GM12878 (cell line): Measurements from ENCODE around the gene MTFR2. TPM values are rescaled to one million over a fixed set of nuclear protein-coding genes. Genes with fewer than 3 reads are reported as not detected.

ENCODE experiments used
- ATAC-seq: fragments of 200-7000 bp; cut with Tn5 transposase; 3 replicates; pipeline ENCODE4 v1.9.1; 2020; ENCODE audit warnings: mild to moderate bottlenecking, moderate library complexity
- BruUV-seq: library from RNA; stranded (reverse); fragments of 400-500 nt; replicated peaks from 2 replicates; lab custom pipeline; 2021; lab: Mats Ljungman, UMichigan
- CTCF ChIA-PET: fragments of 300-600 bp; sonication (Branson Sonifier 250); formaldehyde crosslinking; extraction: SDS; loops from one replicate; lab custom pipeline; 2021; ENCODE audit warnings: inconsistent platforms; lab: Yijun Ruan, JAX
- POLR2A ChIA-PET: fragments of 350-600 bp; formaldehyde crosslinking; extraction: SDS; loops from one replicate; lab custom pipeline; 2021; ENCODE audit warnings: inconsistent platforms; lab: Charles Lee
- RAD21 ChIA-PET: fragments of 300-600 bp; sonication (Branson Sonifier 250); formaldehyde crosslinking; loops from one replicate; lab custom pipeline; 2023; ENCODE audit warnings: antibody characterized with exemption; ENCODE audit not compliant: unreplicated experiment; lab: Charles Lee
- SMC1A ChIA-PET: fragments of 300-600 bp; sonication (Branson Sonifier 250); formaldehyde crosslinking; loops from one replicate; lab custom pipeline; 2023; ENCODE audit not compliant: unreplicated experiment, uncharacterized antibody; lab: Charles Lee
- DNase-seq: peaks from one replicate; pipeline ENCODE4 v3.0.0-alpha.2; 2011; ENCODE audit warnings: low read depth, low spot score
- FAIRE-seq: peaks from 3 replicates; lab custom pipeline; 2011; peaks lifted over from hg19 to GRCh38; lab: Jason Lieb, UNC
- H2AFZ ChIP-seq: 2 replicates; pipeline ENCODE4 v1.6.0; 2011; ENCODE audit warnings: low read depth, low read length, control low read depth; ENCODE audit not compliant: control insufficient read depth
- H3K27ac ChIP-seq: 2 replicates; pipeline ENCODE4 v1.5.1; 2011; ENCODE audit warnings: control low read depth; ENCODE audit not compliant: control insufficient read depth, insufficient read depth
- H3K27me3 ChIP-seq, 2 experiments: replicated peaks in 1 of 2; 2 replicates each; pipeline versions ENCODE4 v1.6.0 to v1.6.1; 2011; ENCODE audit warnings: low read length in 1 of 2; ENCODE audit not compliant: control insufficient read depth in 2 of 2, insufficient read depth in 2 of 2
- H3K36me3 ChIP-seq, 2 experiments: 2 replicates each; pipeline ENCODE4 v1.5.1; 2011; ENCODE audit warnings: low read length in 1 of 2; ENCODE audit not compliant: control insufficient read depth in 2 of 2, insufficient read depth in 2 of 2
- H3K4me1 ChIP-seq: 2 replicates; pipeline ENCODE4 v1.6.1; 2011; ENCODE audit warnings: mild to moderate bottlenecking, low read length, moderate library complexity, mixed read lengths; ENCODE audit not compliant: control insufficient read depth, insufficient read depth
- H3K4me2 ChIP-seq: 2 replicates; pipeline ENCODE4 v1.6.0; 2011; ENCODE audit warnings: control low read depth; ENCODE audit not compliant: control insufficient read depth, insufficient read depth
- H3K4me3 ChIP-seq: fragments of 200-600 bp; sonication (generic); 2 replicates; pipeline ENCODE4 v1.5.1; 2016
- H3K79me2 ChIP-seq: 2 replicates; pipeline ENCODE4 v1.6.0; 2011; ENCODE audit warnings: low read length; ENCODE audit not compliant: control insufficient read depth, insufficient read depth
- H3K9ac ChIP-seq: 2 replicates; pipeline ENCODE4 v1.8.0; 2011; ENCODE audit warnings: low read length, control low read depth, mixed read lengths; ENCODE audit not compliant: control insufficient read depth, insufficient read depth
- H3K9me3 ChIP-seq: replicated peaks from 3 replicates; pipeline ENCODE4 v1.5.1; 2011; ENCODE audit warnings: mild to moderate bottlenecking, low read length; ENCODE audit not compliant: control insufficient read depth, insufficient read depth
- H4K20me1 ChIP-seq: 2 replicates; pipeline ENCODE4 v1.6.0; 2011; ENCODE audit not compliant: control insufficient read depth, insufficient read depth
- BCLAF1 ChIP-seq: fragments of 450-650 bp; IDR thresholded peaks from 2 replicates; pipeline ENCODE4 v1.6.1; 2017; ENCODE audit warnings: antibody characterized with exemption, mild to moderate bottlenecking, moderate library complexity
- BHLHE40 ChIP-seq, 2 experiments: fragments of 450-650 bp in 1 of 2; IDR thresholded peaks; 2 replicates each; pipeline ENCODE4 v1.6.1; 2011 to 2017; ENCODE audit warnings: low read depth in 2 of 2, borderline replicate concordance in 1 of 2, improper control_type of control experiment in 1 of 2, low read length in 1 of 2, mild to moderate bottlenecking in 1 of 2
- RUNX3 ChIP-seq: IDR thresholded peaks from 2 replicates; pipeline ENCODE4 v1.6.1; 2012; ENCODE audit warnings: low read length, inconsistent platforms
- SP1 ChIP-seq: IDR thresholded peaks from one replicate; pipeline ENCODE4 v1.6.1; 2011; ENCODE audit warnings: low read depth, low read length
- SREBF1 ChIP-seq: IDR thresholded peaks from 2 replicates; pipeline ENCODE4 v1.6.1; 2012; ENCODE audit warnings: mild to moderate bottlenecking, low read length
- ZBTB40 ChIP-seq: fragments of 450-650 bp; IDR thresholded peaks from 2 replicates; pipeline ENCODE4 v1.6.1; 2016; ENCODE audit warnings: mild to moderate bottlenecking, moderate library complexity, borderline replicate concordance
- ZNF24 ChIP-seq: fragments of 450-650 bp; IDR thresholded peaks from 2 replicates; pipeline ENCODE4 v1.6.1; 2017; ENCODE audit warnings: antibody characterized with exemption, mild to moderate bottlenecking
- WGBS: methylation state at CpG from one replicate; pipeline ENCODE4 v1.1.6; 2016; ENCODE audit warnings: low lambda C conversion rate; ENCODE audit not compliant: insufficient replicate concordance, insufficient coverage; ENCODE audit errors: missing lambda C conversion rate; 5-methylcytosine and 5-hydroxymethylcytosine counted together
- in situ Hi-C: fragments of 300-500 bp; cut with MboI; formaldehyde crosslinking; loops from 9 replicates; pipeline ENCODE4 v1.14.3; 2018; ENCODE audit warnings: mixed read lengths
- intact Hi-C: fragments of 100-400 bp; cut with micrococcal nuclease; formaldehyde crosslinking; loops from one replicate; pipeline ENCODE4 v1.14.2; 2022; ENCODE audit not compliant: unreplicated experiment
- polyA plus RNA-seq, 11 experiments: library from polyadenylated mRNA; depleted of rRNA in 4 of 11; unstranded in 6 of 11; stranded (reverse) in 5 of 11; fragments of >200 nt; fragmentation: Nextera tagmentation in 4 of 11; fragmentation: Illumina TruSeq in 1 of 11; extraction: Ambion mirVana in 4 of 11; extraction: Trizol in 1 of 11; gene quantifications; 1 replicate in 1 of 11; 2 replicates in 10 of 11; pipeline versions ENCODE4 v1.2.1 to v1.2.3, GENCODE V29; 2011 to 2016; ENCODE audit warnings: inconsistent platforms in 2 of 11, missing spikeins in 2 of 11, low read depth in 1 of 11
- total RNA-seq, 4 experiments: library from RNA; depleted of rRNA in 3 of 4; stranded (reverse); fragments of >200 nt in 3 of 4; fragmentation: Illumina TruSeq in 1 of 4; extraction: Trizol in 1 of 4; gene quantifications; 2 replicates each; pipeline versions ENCODE4 v1.2.1 to v1.2.3, GENCODE V29; 2013 to 2021
- TF ChIP-seq, protein P1 (sequence below), 3 experiments: IDR thresholded peaks in 2 of 3; conservative IDR thresholded peaks in 1 of 3; 2 replicates each; pipeline ENCODE4 v1.5.1; 2011; ENCODE audit warnings: low read depth in 3 of 3, low read length in 3 of 3, mild to moderate bottlenecking in 3 of 3, control low read depth in 2 of 3, moderate library complexity in 2 of 3, inconsistent platforms in 1 of 3, mixed read lengths in 1 of 3; ENCODE audit not compliant: control insufficient read depth in 2 of 3, insufficient read depth in 1 of 3; ENCODE audit errors: extremely low read depth in 1 of 3
- TF ChIP-seq, protein P2 (sequence below): IDR thresholded peaks from 2 replicates; pipeline ENCODE4 v1.6.1; 2011; ENCODE audit warnings: borderline replicate concordance, low read depth, mild to moderate bottlenecking, moderate library complexity, low read length; ENCODE audit not compliant: insufficient read depth, poor library complexity, severe bottlenecking

MTFR2 gene
- total and polyA plus RNA-seq, 10 of the 15 experiments (the other 5 are each of a cell fraction or from before 2014, with no cell fraction given): 7.3 to 33.5 (median 25.3) TPM

DNA sequence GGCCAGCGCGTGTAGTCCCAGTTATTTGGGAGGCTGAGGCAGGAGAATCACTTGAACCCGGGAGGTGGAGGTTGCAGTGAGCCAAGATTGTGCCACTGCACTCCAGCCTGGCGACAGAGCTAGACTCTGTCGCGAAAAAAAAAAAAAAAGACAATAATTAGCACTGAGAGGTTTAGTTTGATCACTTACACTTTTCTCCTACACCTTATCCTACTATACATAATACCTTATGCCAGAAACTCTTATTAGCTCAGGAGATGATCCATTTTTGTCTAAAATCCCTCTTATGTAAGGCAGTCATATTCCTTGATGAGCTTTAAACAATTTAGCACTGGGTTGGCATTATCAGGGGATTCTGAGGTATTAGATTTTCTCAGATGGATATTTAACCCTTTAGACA is 3.6 kb upstream of the MTFR2 start:
- ATAC-seq: no peak
- H3K4me2 ChIP-seq: no peak overlapping the region
- no peaks in the 10 kb centered on the region for H3K4me1 ChIP-seq
- CTCF ChIA-PET: interaction anchor here (0.8 to 1.9 kb wide), 3 partner anchors 10 to 411 kb away, joined by 3 to 5 read pairs (median 4); no protein-coding TSS in a partner anchor
- no peak overlapping the region for H3K4me3 ChIP-seq
- no peaks in the 10 kb centered on the region for H4K20me1 ChIP-seq
- H3K27me3 ChIP-seq: no peaks in the 10 kb centered on the region
- POLR2A ChIA-PET: interaction anchor here (0.6 to 8.4 kb wide), 2 partner anchors 35 to 1075 kb away, joined by 6 to 59 read pairs; partner anchors contain the start of gene BCLAF1
- no peak overlapping the region for H3K27ac ChIP-seq
- H2AFZ ChIP-seq: no peak overlapping the region
- H3K36me3 ChIP-seq: peaks cover 0 to 5% of the 10 kb centered on the region in 2 experiments; a peak in 2 of 4 replicates
- RAD21 ChIA-PET: interaction anchor here (0.6 kb wide), 1 partner anchor 702 kb away, joined by 3 read pairs; no protein-coding TSS in a partner anchor
- FAIRE-seq: no peak
- H3K9me3 ChIP-seq: no peaks in the 10 kb centered on the region
- BruUV-seq: no TSS peak
- no peak overlapping the region for H3K9ac ChIP-seq
- peaks cover 14% of the 10 kb centered on the region for H3K79me2 ChIP-seq
- no peak for DNase-seq
- 94% methylated on average over 5 of the region's 6 CpGs for WGBS
- in situ Hi-C loops (no loop called here), intact Hi-C loops (no loop called here)
- SMC1A ChIA-PET: interaction anchor here (0.8 to 2.7 kb wide), 2 partner anchors 11 to 36 kb away, joined by 3 to 5 read pairs; partner anchors contain the start of gene BCLAF1
- TF ChIP-seq ZNF24 (no peak), SREBF1 (no peak), SP1 (no peak), BCLAF1 (no peak), RUNX3 (no peak), BHLHE40 (IDR thresholded peaks at IDR 0.05; ENCODE audit: borderline replicate concordance in 1 of 2, low read depth in 2 of 2, low read length in 1 of 2) (no peak), ZBTB40 (no peak)
- TF ChIP-seq, protein P1, sequence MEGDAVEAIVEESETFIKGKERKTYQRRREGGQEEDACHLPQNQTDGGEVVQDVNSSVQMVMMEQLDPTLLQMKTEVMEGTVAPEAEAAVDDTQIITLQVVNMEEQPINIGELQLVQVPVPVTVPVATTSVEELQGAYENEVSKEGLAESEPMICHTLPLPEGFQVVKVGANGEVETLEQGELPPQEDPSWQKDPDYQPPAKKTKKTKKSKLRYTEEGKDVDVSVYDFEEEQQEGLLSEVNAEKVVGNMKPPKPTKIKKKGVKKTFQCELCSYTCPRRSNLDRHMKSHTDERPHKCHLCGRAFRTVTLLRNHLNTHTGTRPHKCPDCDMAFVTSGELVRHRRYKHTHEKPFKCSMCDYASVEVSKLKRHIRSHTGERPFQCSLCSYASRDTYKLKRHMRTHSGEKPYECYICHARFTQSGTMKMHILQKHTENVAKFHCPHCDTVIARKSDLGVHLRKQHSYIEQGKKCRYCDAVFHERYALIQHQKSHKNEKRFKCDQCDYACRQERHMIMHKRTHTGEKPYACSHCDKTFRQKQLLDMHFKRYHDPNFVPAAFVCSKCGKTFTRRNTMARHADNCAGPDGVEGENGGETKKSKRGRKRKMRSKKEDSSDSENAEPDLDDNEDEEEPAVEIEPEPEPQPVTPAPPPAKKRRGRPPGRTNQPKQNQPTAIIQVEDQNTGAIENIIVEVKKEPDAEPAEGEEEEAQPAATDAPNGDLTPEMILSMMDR (IDR thresholded peaks at IDR 0.05 in 2 of 3, conservative IDR thresholded peaks at IDR 0.05 in 1 of 3; ENCODE audit: control insufficient read depth in 2 of 3, extremely low read depth in 1 of 3, insufficient read depth in 1 of 3, low read depth in 3 of 3, low read length in 3 of 3): no peak
- TF ChIP-seq, protein P2, sequence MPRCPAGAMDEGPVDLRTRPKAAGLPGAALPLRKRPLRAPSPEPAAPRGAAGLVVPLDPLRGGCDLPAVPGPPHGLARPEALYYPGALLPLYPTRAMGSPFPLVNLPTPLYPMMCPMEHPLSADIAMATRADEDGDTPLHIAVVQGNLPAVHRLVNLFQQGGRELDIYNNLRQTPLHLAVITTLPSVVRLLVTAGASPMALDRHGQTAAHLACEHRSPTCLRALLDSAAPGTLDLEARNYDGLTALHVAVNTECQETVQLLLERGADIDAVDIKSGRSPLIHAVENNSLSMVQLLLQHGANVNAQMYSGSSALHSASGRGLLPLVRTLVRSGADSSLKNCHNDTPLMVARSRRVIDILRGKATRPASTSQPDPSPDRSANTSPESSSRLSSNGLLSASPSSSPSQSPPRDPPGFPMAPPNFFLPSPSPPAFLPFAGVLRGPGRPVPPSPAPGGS: no peak
